CD4-positive, alpha-beta T cell treated with Interferon gamma for 1 hour (primary cell): ENCODE data around the gene TNS2.
"Not testable (repeated sequence)": the region's sequence is repeated elsewhere in the genome, so short reads cannot be mapped to it uniquely, and the experiment has no call there.

ENCODE experiments used
- DNase-seq: peaks from one replicate; pipeline ENCODE4 v3.0.0-alpha.2; 2020

TNS2 gene

GRCh38 chr12:53097207-53097563 lies 47.3 kb downstream of the TNS2 start:
- no peak for DNase-seq

- DNase-seq = peak; percentile 45
Measured at GRCh38 chr12:53097564-53098353, 47.9 kb downstream of the TNS2 start, which contains the start of gene IGFBP6. IGFBP6 (plus strand) TSS chr12:53097667; CDS start chr12:53097718, 51 bp downstream.

GRCh38 chr12:53098354-53098981 lies 48.6 kb downstream of the TNS2 start:
- DNase-seq = no peak

GRCh38 chr12:53099071-53099882 lies 49.4 kb downstream of the TNS2 start:
- DNase-seq = peak; percentile 82

- no peak for DNase-seq
Measured at GRCh38 chr12:53100466-53101151, 50.7 kb downstream of the TNS2 start.

- no peak for DNase-seq
Measured at GRCh38 chr12:53101266-53101665, 51.4 kb downstream of the TNS2 start.

- DNase-seq = no peak
Measured at GRCh38 chr12:53101931-53102781, 52.3 kb downstream of the TNS2 start.

GRCh38 chr12:53102883-53103807 lies 53.3 kb downstream of the TNS2 start, which contains the start of gene SOAT2:
SOAT2 (plus strand) TSS chr12:53103486; CDS start chr12:53103578, 92 bp downstream.
- DNase-seq = peak; percentile 13

GRCh38 chr12:53103860-53104305 lies 54.0 kb downstream of the TNS2 start:
- DNase-seq = no peak

- no peak for DNase-seq
Measured at GRCh38 chr12:53105256-53105655, 55.4 kb downstream of the TNS2 start.

- DNase-seq = no peak
Measured at GRCh38 chr12:53105712-53106439, 56.0 kb downstream of the TNS2 start.

GRCh38 chr12:53107122-53107521 lies 57.3 kb downstream of the TNS2 start:
- no peak for DNase-seq

GRCh38 chr12:53112431-53112830 lies 62.6 kb downstream of the TNS2 start:
- DNase-seq = not testable (repeated sequence)

- DNase-seq = no peak
Measured at GRCh38 chr12:53113136-53113705, 63.4 kb downstream of the TNS2 start.

GRCh38 chr12:53113951-53114350 lies 64.1 kb downstream of the TNS2 start:
- DNase-seq = no peak
